Measurements from ENCODE around the gene SLK. TPM values are rescaled to one million over a fixed set of nuclear protein-coding genes. Genes with fewer than 3 reads are reported as not detected.

SLK gene
- total and polyA plus RNA-seq, 10 of the 15 experiments (the other 5 are each of a cell fraction or from before 2014, with no cell fraction given) = 2.5 to 24.2 (median 11.1) TPM

DNA sequence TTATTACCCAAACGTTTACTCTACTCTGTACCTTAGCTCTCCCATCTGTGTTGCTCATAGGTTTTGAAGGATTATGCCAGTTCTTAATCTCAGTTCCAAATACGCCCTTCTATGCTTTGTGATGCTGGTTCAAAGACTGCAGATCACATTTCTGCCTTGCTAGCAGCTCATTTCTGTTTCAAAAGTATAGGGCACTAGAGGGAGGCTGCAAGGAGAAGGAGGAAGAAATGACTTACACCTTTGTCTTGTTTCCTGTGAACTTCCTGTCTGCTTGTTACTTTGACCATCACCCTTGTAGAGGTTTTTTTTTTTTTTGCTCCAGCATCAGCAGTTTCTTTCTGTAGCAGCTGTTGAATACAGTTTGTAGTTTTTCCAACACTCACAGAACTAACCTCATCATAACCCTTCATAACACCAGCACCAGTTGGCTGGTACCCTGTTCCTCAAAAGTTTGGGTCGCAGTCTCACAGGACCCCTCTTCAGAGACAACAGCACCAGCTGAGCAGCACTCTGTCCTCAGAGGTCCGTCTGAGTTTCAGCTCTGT lies 16.5 kb downstream of the SLK start:
- Histone ChIP-seq H4K20me1 (ENCODE audit: control insufficient read depth, insufficient read depth) (no peaks in the 10 kb centered on the region), H3K36me3 (ENCODE audit: control insufficient read depth in 2 of 2, insufficient read depth in 2 of 2, low read length in 1 of 2) (no peaks in the 10 kb centered on the region), H3K27ac (ENCODE audit: control insufficient read depth, insufficient read depth) (peak overlapping the region; percentile 65), H3K27me3 (replicated peaks in 1 of 2; ENCODE audit: control insufficient read depth in 2 of 2, insufficient read depth in 2 of 2, low read length in 1 of 2) (no peaks in the 10 kb centered on the region), H3K4me3 (no peak overlapping the region), H3K9ac (ENCODE audit: control insufficient read depth, insufficient read depth, low read length) (no peak overlapping the region; the same call in 1 of the 2 replicates), H3K9me3 (replicated peaks; ENCODE audit: control insufficient read depth, insufficient read depth, low read length) (no peaks in the 10 kb centered on the region), H3K4me1 (ENCODE audit: control insufficient read depth, insufficient read depth, low read length) (peaks cover 7% of the 10 kb centered on the region; the same call in 1 of the 2 replicates), H3K79me2 (ENCODE audit: control insufficient read depth, insufficient read depth, low read length) (peaks cover 50% of the 10 kb centered on the region), H3K4me2 (ENCODE audit: control insufficient read depth, insufficient read depth) (peak overlapping the region; percentile 56), H2AFZ (ENCODE audit: control insufficient read depth, low read depth, low read length) (peak overlapping the region; percentile 45; the same call in 1 of the 2 replicates)
- WGBS (ENCODE audit: insufficient coverage, insufficient replicate concordance, low lambda C conversion rate, missing lambda C conversion rate) = 2% methylated on average over 4 of the region's 4 CpGs
- DNase-seq (ENCODE audit: low read depth, low spot score) = peak; percentile 40
- ChIA-PET SMC1A (ENCODE audit: uncharacterized antibody, unreplicated experiment) (interaction anchor here (0.8 to 2.2 kb wide), 15 partner anchors 9 to 272 kb away, joined by 3 to 22 read pairs (median 4); partner anchors contain the start of genes GSTO1 and SFR1), CTCF (interaction anchor here (0.7 to 4.2 kb wide), 14 partner anchors 8 to 223 kb away, joined by 3 to 46 read pairs (median 4); partner anchors contain the start of gene SFR1), POLR2A (interaction anchor here (0.7 to 1.5 kb wide), 6 partner anchors 14 to 139 kb away, joined by 3 to 8 read pairs (median 6); partner anchors contain the start of genes SFR1 and SLK), RAD21 (ENCODE audit: unreplicated experiment) (interaction anchor here (0.6 to 4.2 kb wide), 7 partner anchors 8 to 267 kb away, joined by 3 to 38 read pairs (median 5); partner anchors contain the start of gene SFR1)
- in situ Hi-C loops (cut with MboI) = no loop called here
- BruUV-seq (replicated peaks) = no TSS peak
- intact Hi-C loops (cut with micrococcal nuclease; ENCODE audit: unreplicated experiment) = loop anchor here (5.0 kb wide), 1 partner anchor 139 kb away; the partner anchor contains the start of gene SFR1
- FAIRE-seq = peak; percentile 71
- ATAC-seq = peak; percentile 86
- TF ChIP-seq KDM1A (IDR thresholded peaks at IDR 0.05; ENCODE audit: borderline replicate concordance) = no peak
- no peak for TF ChIP-seq CREB1 (IDR thresholded peaks at IDR 0.05; ENCODE audit: low read depth)
- peak in 1 of 2 experiments; percentile 86; a peak in 2 of 4 replicates for TF ChIP-seq ETV6 (conservative IDR thresholded peaks at IDR 0.05 in 1 of 2, IDR thresholded peaks at IDR 0.05 in 1 of 2; ENCODE audit: borderline replicate concordance in 1 of 2, low read depth in 1 of 2)
- no peak for TF ChIP-seq CBFB (IDR thresholded peaks at IDR 0.05; ENCODE audit: low read depth)
- TF ChIP-seq, protein P1, sequence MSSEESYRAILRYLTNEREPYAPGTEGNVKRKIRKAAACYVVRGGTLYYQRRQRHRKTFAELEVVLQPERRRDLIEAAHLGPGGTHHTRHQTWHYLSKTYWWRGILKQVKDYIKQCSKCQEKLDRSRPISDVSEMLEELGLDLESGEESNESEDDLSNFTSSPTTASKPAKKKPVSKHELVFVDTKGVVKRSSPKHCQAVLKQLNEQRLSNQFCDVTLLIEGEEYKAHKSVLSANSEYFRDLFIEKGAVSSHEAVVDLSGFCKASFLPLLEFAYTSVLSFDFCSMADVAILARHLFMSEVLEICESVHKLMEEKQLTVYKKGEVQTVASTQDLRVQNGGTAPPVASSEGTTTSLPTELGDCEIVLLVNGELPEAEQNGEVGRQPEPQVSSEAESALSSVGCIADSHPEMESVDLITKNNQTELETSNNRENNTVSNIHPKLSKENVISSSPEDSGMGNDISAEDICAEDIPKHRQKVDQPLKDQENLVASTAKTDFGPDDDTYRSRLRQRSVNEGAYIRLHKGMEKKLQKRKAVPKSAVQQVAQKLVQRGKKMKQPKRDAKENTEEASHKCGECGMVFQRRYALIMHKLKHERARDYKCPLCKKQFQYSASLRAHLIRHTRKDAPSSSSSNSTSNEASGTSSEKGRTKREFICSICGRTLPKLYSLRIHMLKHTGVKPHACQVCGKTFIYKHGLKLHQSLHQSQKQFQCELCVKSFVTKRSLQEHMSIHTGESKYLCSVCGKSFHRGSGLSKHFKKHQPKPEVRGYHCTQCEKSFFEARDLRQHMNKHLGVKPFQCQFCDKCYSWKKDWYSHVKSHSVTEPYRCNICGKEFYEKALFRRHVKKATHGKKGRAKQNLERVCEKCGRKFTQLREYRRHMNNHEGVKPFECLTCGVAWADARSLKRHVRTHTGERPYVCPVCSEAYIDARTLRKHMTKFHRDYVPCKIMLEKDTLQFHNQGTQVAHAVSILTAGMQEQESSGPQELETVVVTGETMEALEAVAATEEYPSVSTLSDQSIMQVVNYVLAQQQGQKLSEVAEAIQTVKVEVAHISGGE (CRISPR knock-in tag; IDR thresholded peaks at IDR 0.05) = no peak
- 0 out of 2 replicates have a peak, but pooled peaks have one; percentile 37 for TF ChIP-seq HDGF (IDR thresholded peaks at IDR 0.05)
- no peak for TF ChIP-seq CHD2 (IDR thresholded peaks at IDR 0.05; ENCODE audit: borderline replicate concordance, low read depth, low read length)
- TF ChIP-seq NFYB (IDR thresholded peaks at IDR 0.05; ENCODE audit: insufficient read depth, low read depth, low read length) = no peak
- no peak for TF ChIP-seq EP300 (IDR thresholded peaks at IDR 0.05; ENCODE audit: borderline replicate concordance in 1 of 2, control insufficient read depth in 1 of 2, low read depth in 2 of 2, low read length in 2 of 2)
- no peak for TF ChIP-seq ZZZ3 (IDR thresholded peaks at IDR 0.05; ENCODE audit: control insufficient read depth, insufficient read length, low read depth)
- TF ChIP-seq PAX8 (IDR thresholded peaks at IDR 0.05) = no peak
- TF ChIP-seq SREBF2 (IDR thresholded peaks at IDR 0.05; ENCODE audit: low read length) = no peak
- no peak for TF ChIP-seq SREBF1 (IDR thresholded peaks at IDR 0.05; ENCODE audit: low read length)
- no peak for TF ChIP-seq POLR2AphosphoS5 (IDR thresholded peaks at IDR 0.05; ENCODE audit: low read length)
- no peak for TF ChIP-seq TBL1XR1 (IDR thresholded peaks at IDR 0.05; ENCODE audit: low read depth, low read length)
- no peak for TF ChIP-seq NR2C1 (IDR thresholded peaks at IDR 0.05)
- no peak for TF ChIP-seq TCF12 (IDR thresholded peaks at IDR 0.05; ENCODE audit: low read depth, low read length)
- 0 out of 2 replicates have a peak, but pooled peaks have one; percentile 14 for TF ChIP-seq ATF7 (IDR thresholded peaks at IDR 0.05; ENCODE audit: low read depth)
- TF ChIP-seq NFYA (IDR thresholded peaks at IDR 0.05; ENCODE audit: borderline replicate concordance, low read depth, low read length) = no peak
- no peak for TF ChIP-seq YBX1 (IDR thresholded peaks at IDR 0.05)
- no peak for TF ChIP-seq FOXM1 (IDR thresholded peaks at IDR 0.05; ENCODE audit: low read depth, low read length)
- TF ChIP-seq PML (IDR thresholded peaks at IDR 0.05; ENCODE audit: low read length) = no peak

Measured in GM12878 (cell line).